ENCODE measurements around the gene PM20D2. TPM values are rescaled to one million over a fixed set of nuclear protein-coding genes. Genes with fewer than 3 reads are reported as not detected.

The PM20D2 gene
- total and polyA plus RNA-seq, 2 experiments from 2014 or later, result 4.4 to 10.2 TPM

- Histone ChIP-seq H3K36me3 (ENCODE audit: insufficient read depth) (no peaks in the 10 kb centered on the region), H3K4me2 (no peak overlapping the region), H3F3A (replicated peaks; ENCODE audit: low read depth) (no peaks in the 10 kb centered on the region), H3K79me2 (replicated peaks; ENCODE audit: insufficient read depth) (no peaks in the 10 kb centered on the region), H4K20me1 (replicated peaks; ENCODE audit: insufficient read depth) (no peaks in the 10 kb centered on the region; the same call in 1 of the 2 replicates), H3K4me1 (ENCODE audit: insufficient read depth) (no peaks in the 10 kb centered on the region), H2AFZ (no peak overlapping the region), H3K4me3 (no peak overlapping the region), H3K27me3 (ENCODE audit: insufficient read depth) (no peaks in the 10 kb centered on the region), H3K27ac (ENCODE audit: low read depth) (no peak overlapping the region), H3K9me2 (ENCODE audit: insufficient read depth) (no peaks in the 10 kb centered on the region)
- TF ChIP-seq REST (IDR thresholded peaks at IDR 0.05; ENCODE audit: unreplicated experiment) (no peak), ZNF331 (CRISPR knock-in tag; IDR thresholded peaks at IDR 0.05; ENCODE audit: low read depth) (no peak), ETS1 (IDR thresholded peaks at IDR 0.05) (no peak), EZH2 (IDR thresholded peaks at IDR 0.05; ENCODE audit: low read depth, unreplicated experiment) (no peak), STAT1 (IDR thresholded peaks at IDR 0.05; ENCODE audit: unreplicated experiment) (no peak), POLR2AphosphoS5 (IDR thresholded peaks at IDR 0.05; ENCODE audit: low read depth) (no peak), EZH2phosphoT487 (IDR thresholded peaks at IDR 0.05; ENCODE audit: unreplicated experiment) (no peak), ZNF114 (CRISPR knock-in tag; IDR thresholded peaks at IDR 0.05) (no peak), ZNF462 (CRISPR knock-in tag; IDR thresholded peaks at IDR 0.05) (no peak), CTCF (conservative IDR thresholded peaks at IDR 0.05; ENCODE audit: low read depth in 2 of 2) (no peak)
- peaks cover 4% of the 10 kb centered on the region; the same call in 2 of the 3 replicates for H3K4me1 Mint-ChIP-seq
- no peaks in the 10 kb centered on the region for H3K27me3 Mint-ChIP-seq (ENCODE audit: insufficient read depth, low read depth, poor library complexity)
- ATAC-seq (no peak), DNase-seq (ENCODE audit: low spot score) (no peak)
- H3K9me3 Mint-ChIP-seq, result no peaks in the 10 kb centered on the region
- peaks cover 4% of the 10 kb centered on the region; the same call in 1 of the 3 replicates for H3K36me3 Mint-ChIP-seq (ENCODE audit: low read depth)
- no peak overlapping the region for H3K27ac Mint-ChIP-seq
- H3K4me3 Mint-ChIP-seq, result no peak overlapping the region
Measured at GRCh38 chr6:89160331-89161092, 14.7 kb downstream of the PM20D2 start.

Measured in GM23338 (cell line).